H9 (cell line): ENCODE measurements around the gene CYS1. TPM values are rescaled to one million over a fixed set of nuclear protein-coding genes. Genes with fewer than 3 reads are reported as not detected.

Experiments used
- DNase-seq: peaks from one replicate; pipeline ENCODE4 v3.0.0-alpha.2; 2017
- H2AFZ ChIP-seq: one replicate; pipeline ENCODE4 v1.6.1; 2013; ENCODE audit warnings: mild to moderate bottlenecking, low read length, control low read depth, moderate library complexity
- H2AK5ac ChIP-seq: 2 replicates; pipeline ENCODE4 v1.6.1; 2013; ENCODE audit warnings: low read length, control low read depth, mixed read lengths; ENCODE audit not compliant: insufficient read length
- H2BK120ac ChIP-seq: one replicate; pipeline ENCODE4 v1.6.1; 2013; ENCODE audit warnings: low read depth, mild to moderate bottlenecking, low read length, control low read depth, inconsistent platforms; ENCODE audit not compliant: poor library complexity, severe bottlenecking
- H2BK12ac ChIP-seq: 2 replicates; pipeline ENCODE4 v1.6.1; 2013; ENCODE audit warnings: low read length, control low read depth, mixed read lengths, low read depth; ENCODE audit not compliant: insufficient read length
- H2BK15ac ChIP-seq: 2 replicates; pipeline ENCODE4 v1.6.1; 2013; ENCODE audit warnings: low read depth, low read length, control low read depth
- H2BK20ac ChIP-seq: one replicate; pipeline ENCODE4 v1.6.1; 2013; ENCODE audit warnings: low read depth, mild to moderate bottlenecking, low read length, control low read depth, inconsistent platforms; ENCODE audit not compliant: poor library complexity, severe bottlenecking
- H2BK5ac ChIP-seq: 2 replicates; pipeline ENCODE4 v1.6.1; 2013; ENCODE audit warnings: low read length, control low read depth, mixed read lengths; ENCODE audit not compliant: insufficient read length
- H3K14ac ChIP-seq: 2 replicates; pipeline ENCODE4 v1.6.1; 2013; ENCODE audit warnings: low read length, control low read depth; ENCODE audit not compliant: insufficient read depth
- H3K18ac ChIP-seq: 2 replicates; pipeline ENCODE4 v1.6.1; 2013; ENCODE audit warnings: low read depth, mild to moderate bottlenecking, mixed read lengths, low read length, control low read depth; ENCODE audit not compliant: insufficient read length
- H3K23ac ChIP-seq: 2 replicates; pipeline ENCODE4 v1.6.1; 2013; ENCODE audit warnings: low read length, control low read depth, mixed read lengths, low read depth; ENCODE audit not compliant: insufficient read length
- H3K23me2 ChIP-seq: 2 replicates; pipeline ENCODE4 v1.6.1; 2013; ENCODE audit warnings: low read depth, mild to moderate bottlenecking, mixed read lengths, low read length, control low read depth; ENCODE audit not compliant: insufficient read length, poor library complexity, severe bottlenecking
- H3K27ac ChIP-seq: 2 replicates; pipeline ENCODE4 v1.5.1; 2013; ENCODE audit warnings: low read length, control low read depth, mixed read lengths, low read depth; ENCODE audit not compliant: insufficient read length
- H3K27me3 ChIP-seq: 2 replicates; pipeline ENCODE4 v1.6.1; 2013; ENCODE audit warnings: low read length, control low read depth, inconsistent platforms; ENCODE audit not compliant: insufficient read depth
- H3K4ac ChIP-seq: 2 replicates; pipeline ENCODE4 v1.6.1; 2013; ENCODE audit warnings: low read depth, mild to moderate bottlenecking, control low read depth, inconsistent platforms, low read length, moderate library complexity
- H3K4me1 ChIP-seq: 2 replicates; pipeline ENCODE4 v1.6.1; 2013; ENCODE audit warnings: low read length, control low read depth, inconsistent platforms; ENCODE audit not compliant: insufficient read depth
- H3K4me2 ChIP-seq: 2 replicates; pipeline ENCODE4 v1.6.1; 2013; ENCODE audit warnings: low read length, control low read depth, mixed read lengths; ENCODE audit not compliant: insufficient read length, insufficient read depth
- H3K56ac ChIP-seq: 2 replicates; pipeline ENCODE4 v1.6.1; 2013; ENCODE audit warnings: low read depth, mild to moderate bottlenecking, mixed read lengths, low read length, control low read depth; ENCODE audit not compliant: insufficient read length
- H3K79me1 ChIP-seq: 2 replicates; pipeline ENCODE4 v1.6.1; 2013; ENCODE audit warnings: low read depth, mild to moderate bottlenecking, moderate library complexity, low read length, control low read depth, inconsistent platforms; ENCODE audit not compliant: insufficient read depth, poor library complexity, severe bottlenecking
- H3K79me2 ChIP-seq: 2 replicates; pipeline ENCODE4 v1.6.1; 2013; ENCODE audit warnings: low read length, control low read depth, inconsistent platforms; ENCODE audit not compliant: insufficient read depth
- H3K9ac ChIP-seq: 2 replicates; pipeline ENCODE4 v1.6.1; 2013; ENCODE audit warnings: low read length, control low read depth, mixed read lengths; ENCODE audit not compliant: insufficient read length; ENCODE audit errors: extremely low read depth
- H3K9me3 ChIP-seq: one replicate; pipeline ENCODE4 v1.6.1; 2013; ENCODE audit warnings: low read depth, low read length, inconsistent platforms; ENCODE audit not compliant: control insufficient read depth
- H3T11ph ChIP-seq: one replicate; pipeline ENCODE4 v1.6.1; 2013; ENCODE audit warnings: mild to moderate bottlenecking, low read length, control low read depth, inconsistent platforms
- H4K20me1 ChIP-seq: one replicate; pipeline ENCODE4 v1.6.1; 2013; ENCODE audit not compliant: control insufficient read depth, insufficient read length, insufficient read depth
- H4K5ac ChIP-seq: 2 replicates; pipeline ENCODE4 v1.6.1; 2013; ENCODE audit warnings: low read depth, mild to moderate bottlenecking, mixed read lengths, low read length, control low read depth; ENCODE audit not compliant: insufficient read length
- H4K8ac ChIP-seq: replicated peaks from 2 replicates; pipeline ENCODE4 v1.6.1; 2013; ENCODE audit warnings: low read length, control low read depth, mixed read lengths, low read depth; ENCODE audit not compliant: insufficient read length
- H4K91ac ChIP-seq: 2 replicates; pipeline ENCODE4 v1.6.1; 2013; ENCODE audit warnings: low read depth, mild to moderate bottlenecking, moderate library complexity, mixed read lengths, low read length, control low read depth; ENCODE audit not compliant: insufficient read length
- H3K27ac Mint-ChIP-seq, 3 experiments: 2 replicates in 2 of 3; 3 replicates in 1 of 3; pipeline ENCODE4 v1.8.0; 2020 to 2021; ENCODE audit warnings: mixed read lengths in 3 of 3, mild to moderate bottlenecking in 1 of 3, moderate library complexity in 1 of 3
- H3K27me3 Mint-ChIP-seq: 2 replicates; pipeline ENCODE4 v1.8.0; 2021; ENCODE audit warnings: low read depth, mild to moderate bottlenecking, moderate library complexity, mixed read lengths
- H3K36me3 Mint-ChIP-seq, 3 experiments: 2 replicates in 2 of 3; 3 replicates in 1 of 3; pipeline ENCODE4 v1.8.0; 2020 to 2021; ENCODE audit warnings: low read depth in 3 of 3, mixed read lengths in 3 of 3; ENCODE audit not compliant: insufficient read depth in 1 of 3
- H3K4me1 Mint-ChIP-seq, 2 experiments: 2 replicates each; pipeline ENCODE4 v1.8.0; 2020; ENCODE audit warnings: mixed read lengths in 2 of 2
- H3K4me3 Mint-ChIP-seq, 2 experiments: 2 replicates in 1 of 2; 3 replicates in 1 of 2; pipeline ENCODE4 v1.8.0; 2020 to 2021; ENCODE audit warnings: mild to moderate bottlenecking in 2 of 2, mixed read lengths in 2 of 2, moderate library complexity in 1 of 2
- H3K9me3 Mint-ChIP-seq, 2 experiments: 2 replicates in 1 of 2; 3 replicates in 1 of 2; pipeline ENCODE4 v1.8.0; 2020; ENCODE audit warnings: mild to moderate bottlenecking in 2 of 2, mixed read lengths in 2 of 2, moderate library complexity in 1 of 2
- WGBS: extraction: QIAGEN DNeasy Blood & Tissue Kit; methylation state at CpG from one replicate; pipeline ENCODE4 v1.1.7; 2013; ENCODE audit warnings: missing lambda C conversion rate, low lambda C conversion rate, mixed read lengths; ENCODE audit not compliant: insufficient read length; ENCODE audit errors: extremely low coverage; 5-methylcytosine and 5-hydroxymethylcytosine counted together
- total RNA-seq: library from RNA; stranded (reverse); gene quantifications from 2 replicates; pipeline ENCODE4 v1.2.1, GENCODE V29; 2021
- TF ChIP-seq, protein P1 (sequence below): fragments of 200-600 bp; sonication (generic); conservative IDR thresholded peaks from 3 replicates; pipeline ENCODE4 v1.8.0; 2021; ENCODE audit warnings: antibody characterized with exemption, mild to moderate bottlenecking

Gene CYS1
- total RNA-seq, 1 experiment from 2014 or later = 0.35 TPM

- Histone ChIP-seq H3K9ac (peak overlapping the region; percentile 4), H3K79me1 (no peaks in the 10 kb centered on the region), H3T11ph (no peak overlapping the region), H3K9me3 (no peaks in the 10 kb centered on the region), H2AK5ac (no peak overlapping the region), H3K27me3 (no peaks in the 10 kb centered on the region), H4K5ac (no peak overlapping the region), H3K18ac (no peak overlapping the region), H2BK20ac (no peak overlapping the region), H4K8ac (no peak overlapping the region), H4K91ac (no peak overlapping the region), H3K14ac (no peak overlapping the region), H3K27ac (no peak overlapping the region), H2BK15ac (no peak overlapping the region), H3K56ac (no peak overlapping the region), H2BK120ac (no peak overlapping the region), H3K23me2 (peaks cover 3% of the 10 kb centered on the region), H4K20me1 (no peaks in the 10 kb centered on the region), H3K79me2 (no peaks in the 10 kb centered on the region), H3K23ac (no peak overlapping the region), H2AFZ (no peak overlapping the region), H2BK12ac (no peak overlapping the region), H3K4me2 (peak overlapping the region; percentile 53), H3K4ac (no peak overlapping the region), H3K4me1 (no peaks in the 10 kb centered on the region; the same call in 1 of the 2 replicates), H2BK5ac (no peak overlapping the region)
- TF ChIP-seq, protein P1, sequence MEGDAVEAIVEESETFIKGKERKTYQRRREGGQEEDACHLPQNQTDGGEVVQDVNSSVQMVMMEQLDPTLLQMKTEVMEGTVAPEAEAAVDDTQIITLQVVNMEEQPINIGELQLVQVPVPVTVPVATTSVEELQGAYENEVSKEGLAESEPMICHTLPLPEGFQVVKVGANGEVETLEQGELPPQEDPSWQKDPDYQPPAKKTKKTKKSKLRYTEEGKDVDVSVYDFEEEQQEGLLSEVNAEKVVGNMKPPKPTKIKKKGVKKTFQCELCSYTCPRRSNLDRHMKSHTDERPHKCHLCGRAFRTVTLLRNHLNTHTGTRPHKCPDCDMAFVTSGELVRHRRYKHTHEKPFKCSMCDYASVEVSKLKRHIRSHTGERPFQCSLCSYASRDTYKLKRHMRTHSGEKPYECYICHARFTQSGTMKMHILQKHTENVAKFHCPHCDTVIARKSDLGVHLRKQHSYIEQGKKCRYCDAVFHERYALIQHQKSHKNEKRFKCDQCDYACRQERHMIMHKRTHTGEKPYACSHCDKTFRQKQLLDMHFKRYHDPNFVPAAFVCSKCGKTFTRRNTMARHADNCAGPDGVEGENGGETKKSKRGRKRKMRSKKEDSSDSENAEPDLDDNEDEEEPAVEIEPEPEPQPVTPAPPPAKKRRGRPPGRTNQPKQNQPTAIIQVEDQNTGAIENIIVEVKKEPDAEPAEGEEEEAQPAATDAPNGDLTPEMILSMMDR = no peak
- no CpG with 5 or more reads among the region's 28 CpGs for WGBS
- Mint-ChIP-seq H3K4me3 (peak overlapping the region; percentile 61 to 81), H3K36me3 (peaks cover 3 to 22% (median 20%) of the 10 kb centered on the region in 3 experiments; a peak in 6 of 7 replicates), H3K27ac (peak overlapping the region in 2 of 3 experiments; percentile 92 to 94; a peak in 4 of 7 replicates), H3K27me3 (peaks cover 3% of the 10 kb centered on the region), H3K4me1 (peaks cover 22 to 23% of the 10 kb centered on the region in 2 experiments), H3K9me3 (no peaks in the 10 kb centered on the region; a peak in 1 of 5 replicates)
- DNase-seq = peak; percentile 98
These were observed 22.7 kb downstream of the CYS1 start for GRCh38 chr2:10057231-10058107.
